ENCODE measurements around the gene NUF2.
"Not testable (repeated sequence)": the region's sequence is repeated elsewhere in the genome, so short reads cannot be mapped to it uniquely, and the experiment has no call there.

NUF2 gene

GRCh38 chr1:163278602-163279001, 43.2 kb upstream of the NUF2 start:
- Histone ChIP-seq H4K20me1 (ENCODE audit: low read depth, low read length) (no peaks in the 10 kb centered on the region), H3K36me3 (ENCODE audit: low read length) (peaks cover 7% of the 10 kb centered on the region; the same call in 1 of the 2 replicates), H3K9ac (ENCODE audit: low read length) (no peak overlapping the region), H3F3A (ENCODE audit: insufficient read depth) (no peaks in the 10 kb centered on the region), H3K4me2 (ENCODE audit: low read depth, low read length, poor library complexity, severe bottlenecking) (no peak overlapping the region), H3K27ac (ENCODE audit: low read depth, low read length) (no peak overlapping the region), H2AFZ (ENCODE audit: low read depth, low read length, severe bottlenecking) (no peak overlapping the region), H3K27me3 (ENCODE audit: low read length) (no peaks in the 10 kb centered on the region), H3K4me3 (ENCODE audit: insufficient read depth, low read length, poor library complexity, severe bottlenecking) (no peak overlapping the region), H3K9me2 (replicated peaks; ENCODE audit: insufficient read depth, low read length) (no peaks in the 10 kb centered on the region), H3K9me3 (ENCODE audit: insufficient read depth, low read length) (peaks cover 3% of the 10 kb centered on the region; the same call in 1 of the 2 replicates), H3K79me2 (ENCODE audit: insufficient read depth, low read length) (no peaks in the 10 kb centered on the region)
- TF ChIP-seq CTCF (IDR thresholded peaks at IDR 0.05; ENCODE audit: insufficient read depth, low read length, poor library complexity, severe bottlenecking) (no peak), EZH2phosphoT487 (conservative IDR thresholded peaks at IDR 0.05; ENCODE audit: low read length) (no peak)

- not testable (repeated sequence) for H3K4me3 ChIP-seq (ENCODE audit: insufficient read depth, low read length, poor library complexity, severe bottlenecking); H3K27ac ChIP-seq (ENCODE audit: low read depth, low read length); H3K36me3 ChIP-seq (ENCODE audit: low read length); H2AFZ ChIP-seq (ENCODE audit: low read depth, low read length, severe bottlenecking); H3F3A ChIP-seq (ENCODE audit: insufficient read depth); H3K9me2 ChIP-seq (replicated peaks; ENCODE audit: insufficient read depth, low read length); H3K79me2 ChIP-seq (ENCODE audit: insufficient read depth, low read length); H3K4me2 ChIP-seq (ENCODE audit: low read depth, low read length, poor library complexity, severe bottlenecking); H3K9ac ChIP-seq (ENCODE audit: low read length); H4K20me1 ChIP-seq (ENCODE audit: low read depth, low read length); H3K27me3 ChIP-seq (ENCODE audit: low read length); H3K9me3 ChIP-seq (ENCODE audit: insufficient read depth, low read length)
Observed at GRCh38 chr1:163284867-163285266, 36.9 kb upstream of the NUF2 start.

- no peaks in the 10 kb centered on the region for H3K79me2 ChIP-seq (ENCODE audit: insufficient read depth, low read length)
- H2AFZ ChIP-seq (ENCODE audit: low read depth, low read length, severe bottlenecking): no peak overlapping the region
- H3K9ac ChIP-seq (ENCODE audit: low read length): no peak overlapping the region
- TF ChIP-seq CTCF (IDR thresholded peaks at IDR 0.05; ENCODE audit: insufficient read depth, low read length, poor library complexity, severe bottlenecking) (no peak), EZH2phosphoT487 (conservative IDR thresholded peaks at IDR 0.05; ENCODE audit: low read length) (no peak)
- H3K9me3 ChIP-seq (ENCODE audit: insufficient read depth, low read length): no peaks in the 10 kb centered on the region
- H3K27ac ChIP-seq (ENCODE audit: low read depth, low read length): no peak overlapping the region
- H3K4me3 ChIP-seq (ENCODE audit: insufficient read depth, low read length, poor library complexity, severe bottlenecking): no peak overlapping the region
- no peak overlapping the region for H3K4me2 ChIP-seq (ENCODE audit: low read depth, low read length, poor library complexity, severe bottlenecking)
- no peaks in the 10 kb centered on the region for H4K20me1 ChIP-seq (ENCODE audit: low read depth, low read length)
- H3K9me2 ChIP-seq (replicated peaks; ENCODE audit: insufficient read depth, low read length): no peaks in the 10 kb centered on the region
- H3K27me3 ChIP-seq (ENCODE audit: low read length): no peaks in the 10 kb centered on the region
- no peaks in the 10 kb centered on the region for H3K36me3 ChIP-seq (ENCODE audit: low read length)
- H3F3A ChIP-seq (ENCODE audit: insufficient read depth): no peaks in the 10 kb centered on the region
Observed at GRCh38 chr1:163290025-163290640, 31.6 kb upstream of the NUF2 start.

- Histone ChIP-seq H3K4me3 (ENCODE audit: insufficient read depth, low read length, poor library complexity, severe bottlenecking) (no peak overlapping the region), H3K27me3 (ENCODE audit: low read length) (no peaks in the 10 kb centered on the region), H2AFZ (ENCODE audit: low read depth, low read length, severe bottlenecking) (no peak overlapping the region), H3K79me2 (ENCODE audit: insufficient read depth, low read length) (no peaks in the 10 kb centered on the region), H3K9ac (ENCODE audit: low read length) (no peak overlapping the region), H4K20me1 (ENCODE audit: low read depth, low read length) (no peaks in the 10 kb centered on the region), H3K9me3 (ENCODE audit: insufficient read depth, low read length) (no peaks in the 10 kb centered on the region), H3K27ac (ENCODE audit: low read depth, low read length) (no peak overlapping the region), H3K36me3 (ENCODE audit: low read length) (no peaks in the 10 kb centered on the region), H3K9me2 (replicated peaks; ENCODE audit: insufficient read depth, low read length) (no peaks in the 10 kb centered on the region), H3K4me2 (ENCODE audit: low read depth, low read length, poor library complexity, severe bottlenecking) (no peak overlapping the region), H3F3A (ENCODE audit: insufficient read depth) (no peaks in the 10 kb centered on the region)
- TF ChIP-seq EZH2phosphoT487 (conservative IDR thresholded peaks at IDR 0.05; ENCODE audit: low read length) (no peak), CTCF (IDR thresholded peaks at IDR 0.05; ENCODE audit: insufficient read depth, low read length, poor library complexity, severe bottlenecking) (no peak)
Observed at GRCh38 chr1:163291461-163291860, 30.3 kb upstream of the NUF2 start.

GRCh38 chr1:163292153-163292552, 29.6 kb upstream of the NUF2 start:
- H2AFZ ChIP-seq (ENCODE audit: low read depth, low read length, severe bottlenecking); H3F3A ChIP-seq (ENCODE audit: insufficient read depth); H3K4me2 ChIP-seq (ENCODE audit: low read depth, low read length, poor library complexity, severe bottlenecking); H4K20me1 ChIP-seq (ENCODE audit: low read depth, low read length); H3K4me3 ChIP-seq (ENCODE audit: insufficient read depth, low read length, poor library complexity, severe bottlenecking); H3K9me2 ChIP-seq (replicated peaks; ENCODE audit: insufficient read depth, low read length); H3K79me2 ChIP-seq (ENCODE audit: insufficient read depth, low read length); H3K36me3 ChIP-seq (ENCODE audit: low read length); H3K9me3 ChIP-seq (ENCODE audit: insufficient read depth, low read length); H3K27ac ChIP-seq (ENCODE audit: low read depth, low read length); H3K27me3 ChIP-seq (ENCODE audit: low read length); H3K9ac ChIP-seq (ENCODE audit: low read length): not testable (repeated sequence)

GRCh38 chr1:163293497-163293896, 28.3 kb upstream of the NUF2 start:
- H3K79me2 ChIP-seq (ENCODE audit: insufficient read depth, low read length); H3K27ac ChIP-seq (ENCODE audit: low read depth, low read length); H3K4me3 ChIP-seq (ENCODE audit: insufficient read depth, low read length, poor library complexity, severe bottlenecking); H3K9ac ChIP-seq (ENCODE audit: low read length); H3K36me3 ChIP-seq (ENCODE audit: low read length); H3K9me3 ChIP-seq (ENCODE audit: insufficient read depth, low read length); H2AFZ ChIP-seq (ENCODE audit: low read depth, low read length, severe bottlenecking); H4K20me1 ChIP-seq (ENCODE audit: low read depth, low read length); H3K4me2 ChIP-seq (ENCODE audit: low read depth, low read length, poor library complexity, severe bottlenecking); H3F3A ChIP-seq (ENCODE audit: insufficient read depth); H3K27me3 ChIP-seq (ENCODE audit: low read length); H3K9me2 ChIP-seq (replicated peaks; ENCODE audit: insufficient read depth, low read length): not testable (repeated sequence)
